Activated naive CD8-positive, alpha-beta T cell treated with anti-CD3 and anti-CD28 coated beads, Interleukin-2, amount 50 U/mL, for 24 hours (primary cell): Measurements from ENCODE around the gene KRTAP3-1.
"Not testable (repeated sequence)": the region's sequence is repeated elsewhere in the genome, so short reads cannot be mapped to it uniquely, and the experiment has no call there.

Source experiments
- ATAC-seq: fragments of 150-1000 bp; cut with Tn5 transposase; one replicate; pipeline ENCODE4 v1.10.0; 2021
- DNase-seq: peaks from one replicate; pipeline ENCODE4 v3.0.0; 2021
- H3K27ac Mint-ChIP-seq: one replicate; pipeline ENCODE4 v1.8.0; 2021; ENCODE audit warnings: mild to moderate bottlenecking, mixed read lengths
- H3K27me3 Mint-ChIP-seq: one replicate; pipeline ENCODE4 v1.8.0; 2021; ENCODE audit warnings: mixed read lengths
- H3K36me3 Mint-ChIP-seq: one replicate; pipeline ENCODE4 v1.8.0; 2021; ENCODE audit warnings: low read depth, mixed read lengths
- H3K4me1 Mint-ChIP-seq: one replicate; pipeline ENCODE4 v1.8.0; 2021; ENCODE audit warnings: mixed read lengths
- H3K4me3 Mint-ChIP-seq: one replicate; pipeline ENCODE4 v1.8.0; 2021; ENCODE audit warnings: mild to moderate bottlenecking, moderate library complexity, mixed read lengths
- H3K9me3 Mint-ChIP-seq: one replicate; pipeline ENCODE4 v1.8.0; 2021; ENCODE audit warnings: mixed read lengths

KRTAP3-1 gene

DNA sequence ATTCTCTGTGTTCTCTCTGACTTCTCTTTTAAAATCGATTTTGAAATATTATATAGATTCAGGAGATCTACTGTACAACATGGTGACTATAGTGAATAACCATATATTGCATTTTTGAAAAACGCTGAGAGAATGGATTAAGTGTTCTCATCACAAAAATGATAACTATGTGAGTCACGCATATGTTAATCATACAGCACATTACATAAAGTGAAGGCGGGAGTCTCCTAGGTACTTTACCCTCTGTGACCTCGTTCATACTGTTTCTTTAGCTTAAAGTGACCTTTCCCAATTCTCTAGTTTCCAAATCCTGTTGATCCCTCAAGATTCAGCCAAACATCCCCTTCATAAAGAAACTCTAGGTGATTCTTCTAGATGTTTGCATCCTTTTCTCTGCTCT lies 6.1 kb downstream of the KRTAP3-1 start:
- Mint-ChIP-seq H3K27ac (no peak overlapping the region), H3K9me3 (no peaks in the 10 kb centered on the region), H3K4me3 (no peak overlapping the region), H3K36me3 (no peaks in the 10 kb centered on the region), H3K27me3 (peaks cover 26% of the 10 kb centered on the region), H3K4me1 (no peaks in the 10 kb centered on the region)
- ATAC-seq (no peak), DNase-seq (no peak)

DNA sequence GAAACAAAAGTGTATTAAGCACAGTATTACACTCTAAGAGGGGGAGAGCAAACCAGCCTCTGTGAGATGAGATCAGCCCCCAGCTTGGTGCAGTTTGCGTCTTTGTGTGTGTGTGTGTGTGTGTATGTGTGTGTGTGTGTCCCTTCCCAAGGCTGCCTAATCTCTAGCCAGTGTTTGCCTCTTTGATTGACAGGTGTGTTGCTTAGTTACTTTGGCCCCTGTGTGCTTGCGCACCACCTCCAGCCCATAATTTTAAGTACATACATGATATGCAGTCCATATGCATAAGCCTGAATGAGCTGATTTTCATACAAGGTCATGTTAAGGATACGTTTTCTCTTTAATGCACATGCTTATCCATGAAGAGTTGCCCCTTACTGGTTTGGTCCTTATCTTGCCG lies 7.1 kb downstream of the KRTAP3-1 start:
- Mint-ChIP-seq H3K36me3 (no peaks in the 10 kb centered on the region), H3K4me1 (no peaks in the 10 kb centered on the region), H3K9me3 (no peaks in the 10 kb centered on the region), H3K27me3 (peaks cover 33% of the 10 kb centered on the region), H3K27ac (no peak overlapping the region), H3K4me3 (no peak overlapping the region)
- ATAC-seq (no peak), DNase-seq (no peak)

DNA sequence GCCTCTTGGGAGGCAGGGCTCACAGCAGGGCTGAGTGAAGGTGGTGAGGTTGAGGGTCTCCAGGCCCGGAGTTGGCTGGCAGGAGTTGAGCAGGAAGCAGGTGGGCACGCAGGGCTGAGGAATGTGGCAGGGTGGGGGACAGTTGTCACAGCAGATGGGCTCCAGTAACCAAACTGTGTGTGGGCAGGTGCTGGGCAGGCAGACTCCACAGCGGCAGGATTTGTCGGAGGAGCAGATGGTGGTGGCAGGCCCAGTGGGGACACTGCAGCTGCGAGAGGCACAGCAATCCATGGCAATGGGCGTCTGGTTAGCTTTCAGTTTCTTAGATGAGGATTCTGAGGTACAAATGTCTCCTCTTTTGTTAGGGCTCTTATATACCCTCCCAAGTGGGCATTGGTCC lies 9.4 kb downstream of the KRTAP3-1 start, which contains the start of gene KRTAP3-2:
Gene KRTAP3-2 (minus strand): TSS at position 344 of the 400 bp plus-strand sequence. CDS start 53 bp downstream, at position 291.
- ATAC-seq, H3K36me3 Mint-ChIP-seq, H3K9me3 Mint-ChIP-seq, H3K4me3 Mint-ChIP-seq, H3K27ac Mint-ChIP-seq, H3K4me1 Mint-ChIP-seq, DNase-seq: not testable (repeated sequence)
- H3K27me3 Mint-ChIP-seq, result peaks cover 41% of the 10 kb centered on the region

DNA sequence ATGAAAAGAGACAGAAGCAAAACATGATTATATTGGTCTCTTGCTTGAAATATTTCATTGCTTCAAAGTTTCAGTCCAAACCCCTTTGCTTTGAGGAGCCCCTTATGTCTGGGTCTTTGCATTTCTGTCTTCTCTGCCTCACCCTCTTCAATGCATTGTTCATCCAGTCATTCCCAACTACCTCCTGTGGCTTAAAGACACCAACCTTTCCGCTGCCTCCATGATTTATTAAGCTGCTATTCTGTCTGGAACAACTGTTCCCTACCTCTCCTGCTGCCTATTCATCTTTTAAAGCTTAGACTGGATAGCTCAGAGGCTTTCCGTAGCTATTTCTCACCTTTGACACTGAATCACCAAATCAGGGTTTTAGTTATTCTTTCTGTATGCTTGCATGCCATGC lies 11.6 kb downstream of the KRTAP3-1 start:
- ATAC-seq (no peak), DNase-seq (no peak)
- H3K27ac Mint-ChIP-seq, result no peak overlapping the region
- H3K27me3 Mint-ChIP-seq, result peaks cover 51% of the 10 kb centered on the region
- H3K9me3 Mint-ChIP-seq, result no peaks in the 10 kb centered on the region
- no peaks in the 10 kb centered on the region for H3K36me3 Mint-ChIP-seq
- no peaks in the 10 kb centered on the region for H3K4me1 Mint-ChIP-seq
- no peak overlapping the region for H3K4me3 Mint-ChIP-seq

- ATAC-seq, result no peak
- no peak overlapping the region for H3K4me3 Mint-ChIP-seq
- H3K27ac Mint-ChIP-seq, result no peak overlapping the region
- no peaks in the 10 kb centered on the region for H3K4me1 Mint-ChIP-seq
- no peaks in the 10 kb centered on the region for H3K9me3 Mint-ChIP-seq
- H3K36me3 Mint-ChIP-seq, result no peaks in the 10 kb centered on the region
- peaks cover 49% of the 10 kb centered on the region for H3K27me3 Mint-ChIP-seq
- DNase-seq, result no peak
Observed at GRCh38 chr17:40996829-40997228, 12.1 kb downstream of the KRTAP3-1 start.

- DNase-seq (no peak), ATAC-seq (no peak)
- Mint-ChIP-seq H3K4me3 (no peak overlapping the region), H3K4me1 (no peaks in the 10 kb centered on the region), H3K27me3 (peaks cover 41% of the 10 kb centered on the region), H3K27ac (no peak overlapping the region), H3K9me3 (no peaks in the 10 kb centered on the region), H3K36me3 (no peaks in the 10 kb centered on the region)
Observed at GRCh38 chr17:40995116-40995515, 13.8 kb downstream of the KRTAP3-1 start.

- H3K4me3 Mint-ChIP-seq, result no peak within 1 kb of the TSS
- H3K4me1 Mint-ChIP-seq, result no peaks in the 10 kb centered on the region
Observed at GRCh38 chr17:40993839-40994238, 15.1 kb downstream of the KRTAP3-1 start, which contains the start of gene KRTAP3-3. Gene KRTAP3-3 (minus strand): TSS chr17:40994164. CDS start chr17:40994097, 67 bp downstream.

GRCh38 chr17:40993084-40993483 lies 15.8 kb downstream of the KRTAP3-1 start:
- H3K27ac Mint-ChIP-seq, result no peak overlapping the region
- H3K4me3 Mint-ChIP-seq, result no peak overlapping the region
- ATAC-seq (no peak), DNase-seq (no peak)
- H3K36me3 Mint-ChIP-seq, result no peaks in the 10 kb centered on the region
- H3K27me3 Mint-ChIP-seq, result peaks cover 32% of the 10 kb centered on the region
- H3K9me3 Mint-ChIP-seq, result no peaks in the 10 kb centered on the region
- no peaks in the 10 kb centered on the region for H3K4me1 Mint-ChIP-seq

More at GRCh38 chr17:40993839-40994238, 15.1 kb downstream of the KRTAP3-1 start, which contains the start of gene KRTAP3-3:
- Mint-ChIP-seq H3K9me3 (no peaks in the 10 kb centered on the region), H3K36me3 (no peaks in the 10 kb centered on the region), H3K27ac (no peak within 1 kb of the TSS), H3K27me3 (peaks cover 37% of the 10 kb centered on the region)
- DNase-seq, result no peak
- no peak for ATAC-seq

GRCh38 chr17:40992666-40993065 lies 16.3 kb downstream of the KRTAP3-1 start:
- H3K36me3 Mint-ChIP-seq, result no peaks in the 10 kb centered on the region
- no peak overlapping the region for H3K27ac Mint-ChIP-seq
- H3K9me3 Mint-ChIP-seq, result no peaks in the 10 kb centered on the region
- peaks cover 33% of the 10 kb centered on the region for H3K27me3 Mint-ChIP-seq
- H3K4me3 Mint-ChIP-seq, result no peak overlapping the region
- H3K4me1 Mint-ChIP-seq, result peaks cover 2% of the 10 kb centered on the region
- ATAC-seq, result no peak
- DNase-seq, result no peak

- Mint-ChIP-seq H3K27ac (no peak overlapping the region), H3K9me3 (no peaks in the 10 kb centered on the region), H3K4me1 (peaks cover 4% of the 10 kb centered on the region), H3K36me3 (no peaks in the 10 kb centered on the region), H3K27me3 (peaks cover 8% of the 10 kb centered on the region), H3K4me3 (no peak overlapping the region)
- no peak for DNase-seq
- no peak for ATAC-seq
Observed at GRCh38 chr17:40986920-40987319, 22.0 kb downstream of the KRTAP3-1 start.

DNA sequence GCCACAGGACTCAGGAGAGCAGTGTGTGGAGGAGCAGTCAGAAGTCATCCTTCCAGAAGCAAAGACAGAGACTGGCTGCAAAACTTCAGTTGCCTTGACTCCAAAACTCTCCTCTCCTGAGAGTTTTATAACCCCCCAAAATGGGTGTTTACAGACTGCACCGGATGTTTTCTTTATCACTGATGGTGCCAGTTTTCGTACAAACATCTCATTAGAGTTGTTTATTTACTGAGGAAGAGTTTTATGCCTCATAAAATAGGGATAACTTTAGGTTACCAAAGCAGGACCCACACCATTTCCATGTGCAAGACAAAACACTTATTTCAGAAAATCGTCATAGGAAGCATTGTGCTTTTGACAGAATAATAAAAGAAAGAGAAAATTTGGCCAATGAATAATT lies 24.7 kb downstream of the KRTAP3-1 start, which contains the start of gene KRT40:
Gene KRT40 (minus strand): TSS at position 101 of the 400 bp plus-strand sequence. CDS start 53 bp downstream, at position 48.
- Mint-ChIP-seq H3K4me1 (peaks cover 4% of the 10 kb centered on the region), H3K36me3 (no peaks in the 10 kb centered on the region), H3K27ac (no peak within 1 kb of the TSS), H3K27me3 (peaks cover 11% of the 10 kb centered on the region), H3K4me3 (no peak within 1 kb of the TSS), H3K9me3 (no peaks in the 10 kb centered on the region)
- ATAC-seq, result no peak
- DNase-seq, result no peak

DNA sequence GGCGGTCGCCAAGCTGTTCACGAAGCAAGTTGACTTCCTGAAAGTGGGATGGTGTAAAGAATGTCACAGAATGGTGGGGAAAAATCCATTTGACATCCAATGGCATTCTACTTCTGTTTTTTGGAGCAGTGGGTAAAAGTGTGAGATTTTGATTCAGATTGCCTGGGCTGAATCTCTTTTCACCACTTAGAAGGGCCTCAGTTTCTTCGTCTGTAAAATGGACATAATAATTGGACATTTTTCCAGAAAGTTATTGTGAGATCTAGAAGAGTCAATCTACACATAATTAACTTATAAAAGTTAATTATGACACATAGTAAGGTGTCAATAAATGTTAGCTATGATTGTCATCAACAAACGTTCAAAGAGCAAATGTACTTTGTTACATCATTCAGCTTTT lies 27.8 kb downstream of the KRTAP3-1 start:
- Mint-ChIP-seq H3K27me3 (peaks cover 7% of the 10 kb centered on the region), H3K4me3 (no peak overlapping the region), H3K27ac (no peak overlapping the region), H3K36me3 (no peaks in the 10 kb centered on the region), H3K9me3 (no peaks in the 10 kb centered on the region), H3K4me1 (no peaks in the 10 kb centered on the region)
- ATAC-seq (no peak), DNase-seq (no peak)

- ATAC-seq (no peak), DNase-seq (no peak)
- no peak overlapping the region for H3K4me3 Mint-ChIP-seq
- H3K27me3 Mint-ChIP-seq, result peaks cover 8% of the 10 kb centered on the region
- H3K4me1 Mint-ChIP-seq, result no peaks in the 10 kb centered on the region
- H3K27ac Mint-ChIP-seq, result no peak overlapping the region
- H3K9me3 Mint-ChIP-seq, result no peaks in the 10 kb centered on the region
- H3K36me3 Mint-ChIP-seq, result no peaks in the 10 kb centered on the region
Observed at GRCh38 chr17:40980596-40980995, 28.3 kb downstream of the KRTAP3-1 start.

GRCh38 chr17:40980117-40980516 lies 28.8 kb downstream of the KRTAP3-1 start:
- ATAC-seq, result no peak
- Mint-ChIP-seq H3K4me1 (no peaks in the 10 kb centered on the region), H3K4me3 (no peak overlapping the region), H3K27me3 (peaks cover 12% of the 10 kb centered on the region), H3K9me3 (no peaks in the 10 kb centered on the region), H3K27ac (no peak overlapping the region), H3K36me3 (no peaks in the 10 kb centered on the region)
- DNase-seq, result no peak

DNA sequence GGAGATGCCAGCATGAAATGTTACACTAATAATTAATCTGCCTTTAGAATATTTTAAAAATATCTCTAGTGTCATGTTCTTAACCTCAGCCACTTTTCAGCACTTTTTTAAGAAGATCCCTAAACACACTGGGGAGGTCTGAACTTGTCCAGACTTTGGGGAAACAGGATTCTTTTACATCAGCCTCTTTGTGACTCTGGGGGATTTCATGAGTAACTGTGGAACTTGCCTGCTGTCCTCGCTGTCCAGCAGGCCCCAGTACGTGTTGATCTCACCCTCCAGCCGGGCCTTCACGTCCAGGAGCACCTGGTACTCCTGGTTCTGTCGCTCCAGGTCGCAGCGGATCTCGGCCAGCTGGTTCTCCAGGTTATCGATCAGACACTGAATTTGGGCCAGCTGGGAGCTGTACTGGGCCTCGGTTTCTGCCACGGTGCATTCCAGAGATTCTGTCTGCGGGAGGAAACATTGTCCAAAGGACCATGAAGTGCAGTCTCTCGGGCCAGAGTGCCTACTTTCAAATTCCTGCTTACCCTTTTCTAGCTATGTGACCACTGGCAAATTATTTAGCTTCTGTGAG lies 30.3 kb downstream of the KRTAP3-1 start:
- Mint-ChIP-seq H3K4me3 (no peak overlapping the region), H3K27me3 (peaks cover 13% of the 10 kb centered on the region), H3K9me3 (no peaks in the 10 kb centered on the region), H3K4me1 (no peaks in the 10 kb centered on the region), H3K27ac (no peak overlapping the region), H3K36me3 (no peaks in the 10 kb centered on the region)
- DNase-seq (no peak), ATAC-seq (no peak)

DNA sequence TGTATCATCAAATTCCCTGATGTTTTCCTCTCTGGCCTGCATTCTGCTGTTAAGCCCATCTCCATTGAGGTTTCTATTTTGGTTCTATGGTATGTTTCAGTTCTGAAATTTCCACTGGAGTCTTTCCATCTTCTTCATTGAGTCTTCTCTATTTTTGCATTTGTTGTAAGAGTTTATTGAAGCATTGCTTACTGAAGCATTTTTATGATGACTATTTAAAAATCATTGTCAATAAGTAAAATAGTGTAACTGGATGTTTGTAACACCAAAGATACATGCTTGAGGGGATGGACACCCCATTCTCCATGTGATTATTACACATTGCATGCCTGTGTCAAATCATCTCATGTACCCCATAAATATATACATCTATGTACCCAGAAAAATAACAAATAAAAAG lies 33.4 kb downstream of the KRTAP3-1 start:
- no peaks in the 10 kb centered on the region for H3K36me3 Mint-ChIP-seq

More for the DNA sequence above, 33.4 kb downstream of the KRTAP3-1 start:
- DNase-seq (no peak), ATAC-seq (no peak)
- H3K4me3 Mint-ChIP-seq, result no peak overlapping the region
- H3K27me3 Mint-ChIP-seq, result peaks cover 11% of the 10 kb centered on the region
- H3K4me1 Mint-ChIP-seq, result no peaks in the 10 kb centered on the region
- H3K27ac Mint-ChIP-seq, result no peak overlapping the region
- no peaks in the 10 kb centered on the region for H3K9me3 Mint-ChIP-seq
